C4-2B (cell line): ENCODE results near the gene B3GNT4.
A peak's percentile ranks its signal among the peaks of the same experiment; 100 is the strongest.

Experiments used
- H3K27ac ChIP-seq: fragments of 450-650 bp; 2 replicates; pipeline ENCODE4 v1.5.1; 2017
- CTCF ChIP-seq: fragments of 450-650 bp; conservative IDR thresholded peaks from 2 replicates; pipeline ENCODE4 v1.5.1; 2017; ENCODE audit warnings: mild to moderate bottlenecking
- ZFX ChIP-seq: fragments of 450-650 bp; IDR thresholded peaks from 2 replicates; pipeline ENCODE4 v1.6.1; 2017

The B3GNT4 gene

GRCh38 chr12:122226366-122227125, 23.0 kb downstream of the B3GNT4 start:
- TF ChIP-seq ZFX (no peak), CTCF (no peak)
- peak overlapping the region; percentile 60 for H3K27ac ChIP-seq

- no peak overlapping the region for H3K27ac ChIP-seq
- TF ChIP-seq CTCF (no peak), ZFX (no peak)
Observed at GRCh38 chr12:122227341-122227740, 23.8 kb downstream of the B3GNT4 start.

GRCh38 chr12:122228092-122228491, 24.6 kb downstream of the B3GNT4 start:
- no peak overlapping the region for H3K27ac ChIP-seq
- no peak for TF ChIP-seq CTCF
- no peak for TF ChIP-seq ZFX

- TF ChIP-seq ZFX (no peak), CTCF (no peak)
- no peak overlapping the region for H3K27ac ChIP-seq
Observed at GRCh38 chr12:122230798-122231197, 27.3 kb downstream of the B3GNT4 start.

GRCh38 chr12:122232691-122233090, 29.2 kb downstream of the B3GNT4 start:
- no peak for TF ChIP-seq ZFX
- TF ChIP-seq CTCF = no peak
- H3K27ac ChIP-seq = no peak overlapping the region

- H3K27ac ChIP-seq = no peak overlapping the region
Observed at GRCh38 chr12:122235741-122236140, 32.2 kb downstream of the B3GNT4 start.

More at GRCh38 chr12:122235741-122236140, 32.2 kb downstream of the B3GNT4 start:
- no peak for TF ChIP-seq CTCF
- no peak for TF ChIP-seq ZFX
